Spleen (tissue), 11 donors: ENCODE data around the gene YTHDC2. TPM values are rescaled to one million over a fixed set of nuclear protein-coding genes. Genes with fewer than 3 reads are reported as not detected.

Source experiments
- DNase-seq: peaks from one replicate; pipeline ENCODE4 v3.0.0-alpha.2; 2020
- H3K27ac ChIP-seq, 8 donors: fragments of 200-600 bp; sonication (generic) in 7 of 8; 1 replicate in 4 of 8; 2 replicates in 4 of 8; pipeline versions ENCODE4 v1.5.0 to v1.8.0; 2016 to 2021; ENCODE audit warnings: inconsistent platforms in 4 of 8, mild to moderate bottlenecking in 4 of 8, moderate library complexity in 1 of 8
- H3K27me3 ChIP-seq, 7 donors: fragments of 200-600 bp; sonication (generic) in 6 of 7; replicated peaks in 1 of 7; 1 replicate in 4 of 7; 2 replicates in 3 of 7; pipeline versions ENCODE4 v1.5.0 to v1.8.0; 2016 to 2021; ENCODE audit warnings: inconsistent platforms in 3 of 7, mild to moderate bottlenecking in 1 of 7
- H3K36me3 ChIP-seq, 6 donors: fragments of 200-600 bp; sonication (generic) in 5 of 6; 1 replicate in 4 of 6; 2 replicates in 2 of 6; pipeline versions ENCODE4 v1.5.0 to v1.8.0; 2016 to 2021; ENCODE audit warnings: inconsistent platforms in 2 of 6
- H3K4me1 ChIP-seq, 6 donors: fragments of 200-600 bp; sonication (generic) in 5 of 6; 1 replicate in 3 of 6; 2 replicates in 3 of 6; pipeline versions ENCODE4 v1.5.0 to v1.8.0; 2016 to 2021; ENCODE audit warnings: inconsistent platforms in 3 of 6
- H3K4me3 ChIP-seq, 8 donors: fragments of 200-600 bp; sonication (generic) in 7 of 8; 1 replicate in 4 of 8; 2 replicates in 4 of 8; pipeline versions ENCODE4 v1.5.0 to v1.8.0; 2016 to 2021; ENCODE audit warnings: inconsistent platforms in 4 of 8, mild to moderate bottlenecking in 4 of 8, moderate library complexity in 2 of 8
- H3K9me3 ChIP-seq, 8 donors: fragments of 200-600 bp; sonication (generic) in 7 of 8; 1 replicate in 4 of 8; 2 replicates in 4 of 8; pipeline versions ENCODE4 v1.5.0 to v1.8.0; 2016 to 2021; ENCODE audit warnings: inconsistent platforms in 4 of 8
- POLR2A ChIP-seq, 3 donors: fragments of 450-650 bp; IDR thresholded peaks; one replicate each; pipeline ENCODE4 v1.5.1; 2017; ENCODE audit warnings: antibody characterized with exemption in 3 of 3, mild to moderate bottlenecking in 1 of 3
- POLR2AphosphoS5 ChIP-seq, 3 donors: sonication (generic); formaldehyde crosslinking; IDR thresholded peaks; one replicate each; pipeline ENCODE4 v1.5.1; 2017; ENCODE audit warnings: antibody characterized with exemption in 3 of 3
- WGBS, 5 donors: extraction: QIAGEN DNeasy Blood & Tissue Kit in 3 of 5; methylation state at CpG; one replicate each; pipeline versions ENCODE4 v1.1.5 to v1.1.7; 2013 to 2018; 5-methylcytosine and 5-hydroxymethylcytosine counted together
- intact Hi-C: fragments of 100-400 bp; cut with DNase I; formaldehyde crosslinking; loops from one replicate; pipeline ENCODE4 v1.15.0; 2023; ENCODE audit warnings: low total_unique reads
- polyA plus RNA-seq, 3 donors: library from polyadenylated mRNA; stranded (reverse); fragments of 200-250 nt; gene quantifications; one replicate each; pipeline ENCODE4 v1.2.1, GENCODE V29; 2013
- total RNA-seq, 7 donors: library from RNA; depleted of rRNA in 3 of 7; stranded (reverse); fragments of >200 nt in 3 of 7; fragmentation: NEBNext Ultra II Directional in 4 of 7; extraction: Animal tissue kit (Norgen Biotek cat#: 25700) in 4 of 7; gene quantifications; one replicate each; pipeline versions ENCODE4 v1.1.0 to v1.2.1, GENCODE V29; 2016 to 2021
- TF ChIP-seq, protein P1 (sequence below), 11 experiments: fragments of 200-600 bp in 7 of 11; fragments of 450-650 bp in 4 of 11; sonication (generic) in 4 of 11; IDR thresholded peaks in 8 of 11; conservative IDR thresholded peaks in 3 of 11; 1 replicate in 7 of 11; 2 replicates in 4 of 11; pipeline versions ENCODE4 v1.4.0 to v1.8.0; 2016 to 2021; ENCODE audit warnings: antibody characterized with exemption in 11 of 11, inconsistent platforms in 4 of 11, mild to moderate bottlenecking in 1 of 11
- donor health status: healthy with polysubstance abuse.
- donor health status: DM: no; HTN: no; CAD: no; lungs with moderate emphysema.
- donor health status: DM: no; HTN: no; CAD: no.
- donor health status: Bipolar disorder and iron deficiency.
- donor health status: healthy.
- donor health status: DM: no; HTN: no; CAD: no.
- donor health status: DM: yes; HTN: yes; CAD: no.

YTHDC2 gene
- total and polyA plus RNA-seq, 10 donors, result 9.3 to 52.2 (median 33.8) TPM

DNA sequence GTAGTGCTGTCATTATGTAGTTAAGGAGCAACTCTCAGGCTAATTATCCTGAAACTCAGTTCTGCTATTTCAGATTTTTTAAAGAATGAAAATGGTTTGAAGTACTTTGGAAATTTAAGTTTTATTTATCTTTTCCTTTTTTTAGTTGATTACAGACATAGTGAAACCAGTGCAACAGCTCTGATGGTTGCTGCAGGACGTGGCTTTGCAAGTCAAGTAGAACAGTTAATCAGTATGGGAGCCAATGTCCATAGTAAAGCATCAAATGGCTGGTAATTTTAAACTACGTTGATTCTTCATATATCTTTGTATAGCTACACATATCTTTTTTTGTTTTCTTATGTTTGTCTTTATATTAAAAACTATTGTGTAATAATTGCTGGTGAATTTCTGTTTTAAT, 34.9 kb downstream of the YTHDC2 start:
- intact Hi-C loops, result no loop called here
- no peak for DNase-seq
- H3K9me3 ChIP-seq, result no peaks in the 10 kb centered on the region
- H3K27me3 ChIP-seq, result no peaks in the 10 kb centered on the region
- H3K36me3 ChIP-seq, result peaks cover 7 to 96% (median 44%) of the 10 kb centered on the region in 6 donors
- TF ChIP-seq POLR2AphosphoS5 (IDR thresholded peaks at IDR 0.05) (no peak), POLR2A (IDR thresholded peaks at IDR 0.05) (no peak)
- TF ChIP-seq, protein P1, sequence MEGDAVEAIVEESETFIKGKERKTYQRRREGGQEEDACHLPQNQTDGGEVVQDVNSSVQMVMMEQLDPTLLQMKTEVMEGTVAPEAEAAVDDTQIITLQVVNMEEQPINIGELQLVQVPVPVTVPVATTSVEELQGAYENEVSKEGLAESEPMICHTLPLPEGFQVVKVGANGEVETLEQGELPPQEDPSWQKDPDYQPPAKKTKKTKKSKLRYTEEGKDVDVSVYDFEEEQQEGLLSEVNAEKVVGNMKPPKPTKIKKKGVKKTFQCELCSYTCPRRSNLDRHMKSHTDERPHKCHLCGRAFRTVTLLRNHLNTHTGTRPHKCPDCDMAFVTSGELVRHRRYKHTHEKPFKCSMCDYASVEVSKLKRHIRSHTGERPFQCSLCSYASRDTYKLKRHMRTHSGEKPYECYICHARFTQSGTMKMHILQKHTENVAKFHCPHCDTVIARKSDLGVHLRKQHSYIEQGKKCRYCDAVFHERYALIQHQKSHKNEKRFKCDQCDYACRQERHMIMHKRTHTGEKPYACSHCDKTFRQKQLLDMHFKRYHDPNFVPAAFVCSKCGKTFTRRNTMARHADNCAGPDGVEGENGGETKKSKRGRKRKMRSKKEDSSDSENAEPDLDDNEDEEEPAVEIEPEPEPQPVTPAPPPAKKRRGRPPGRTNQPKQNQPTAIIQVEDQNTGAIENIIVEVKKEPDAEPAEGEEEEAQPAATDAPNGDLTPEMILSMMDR (IDR thresholded peaks at IDR 0.05 in 8 of 11, conservative IDR thresholded peaks at IDR 0.05 in 3 of 11), result no peak
- H3K4me3 ChIP-seq, result no peak overlapping the region
- WGBS, 5 donors, result 60 to 93% (median 72%) methylated on average over 2 of the region's 2 CpGs
- no peak overlapping the region for H3K27ac ChIP-seq
- H3K4me1 ChIP-seq, result no peaks in the 10 kb centered on the region

DNA sequence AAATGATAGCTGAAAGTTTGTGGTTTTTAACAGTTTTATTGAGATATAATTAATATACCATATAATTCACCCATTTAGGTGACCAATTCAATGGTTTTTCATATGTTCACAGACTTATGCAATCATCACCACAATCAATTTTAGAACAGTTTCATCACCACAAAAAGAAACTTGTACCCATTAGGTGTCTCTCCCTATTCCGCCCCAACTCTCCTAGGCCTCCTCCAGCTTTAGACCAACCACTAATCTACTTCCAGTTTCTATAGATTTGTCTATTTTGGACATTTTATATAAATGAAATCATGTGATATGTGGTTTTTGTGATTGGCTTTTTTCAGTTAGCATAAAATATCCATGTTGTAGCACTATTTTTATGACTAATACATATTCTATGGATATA, 38.6 kb downstream of the YTHDC2 start:
- WGBS, 5 donors, result 92 to 100% (median 96%) methylated on average over 1 of the region's 1 CpG
- H3K27me3 ChIP-seq, result no peaks in the 10 kb centered on the region
- no peak overlapping the region for H3K27ac ChIP-seq
- intact Hi-C loops, result no loop called here
- no peak overlapping the region for H3K4me3 ChIP-seq
- DNase-seq, result no peak
- H3K4me1 ChIP-seq, result no peaks in the 10 kb centered on the region
- TF ChIP-seq, protein P1 (IDR thresholded peaks at IDR 0.05 in 8 of 11, conservative IDR thresholded peaks at IDR 0.05 in 3 of 11), result no peak
- TF ChIP-seq POLR2AphosphoS5 (IDR thresholded peaks at IDR 0.05) (no peak), POLR2A (IDR thresholded peaks at IDR 0.05) (no peak)
- H3K9me3 ChIP-seq, result no peaks in the 10 kb centered on the region
- H3K36me3 ChIP-seq, result peaks cover 7 to 100% (median 55%) of the 10 kb centered on the region in 6 donors

DNA sequence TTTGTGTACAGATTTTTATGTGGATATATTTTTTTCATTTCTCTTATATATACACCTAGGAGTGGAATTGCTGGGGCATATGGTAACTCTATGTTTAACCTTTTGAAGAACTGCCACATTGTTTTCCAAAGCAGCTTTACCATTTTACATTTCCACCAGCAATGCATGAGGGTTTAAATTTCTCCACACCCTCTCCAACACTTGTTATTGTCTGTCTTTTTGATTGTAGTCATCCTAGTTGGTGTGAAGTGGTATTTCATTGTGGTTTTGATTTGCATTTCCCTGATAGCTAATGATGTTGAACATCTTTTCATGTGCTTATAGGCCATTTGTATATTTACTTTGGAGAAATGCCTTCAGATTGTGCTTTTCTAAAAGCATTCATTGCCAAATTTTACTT, 39.1 kb downstream of the YTHDC2 start:
- no peak for DNase-seq
- H3K36me3 ChIP-seq, result peaks cover 7 to 100% (median 53%) of the 10 kb centered on the region in 6 donors
- intact Hi-C loops, result no loop called here

DNA sequence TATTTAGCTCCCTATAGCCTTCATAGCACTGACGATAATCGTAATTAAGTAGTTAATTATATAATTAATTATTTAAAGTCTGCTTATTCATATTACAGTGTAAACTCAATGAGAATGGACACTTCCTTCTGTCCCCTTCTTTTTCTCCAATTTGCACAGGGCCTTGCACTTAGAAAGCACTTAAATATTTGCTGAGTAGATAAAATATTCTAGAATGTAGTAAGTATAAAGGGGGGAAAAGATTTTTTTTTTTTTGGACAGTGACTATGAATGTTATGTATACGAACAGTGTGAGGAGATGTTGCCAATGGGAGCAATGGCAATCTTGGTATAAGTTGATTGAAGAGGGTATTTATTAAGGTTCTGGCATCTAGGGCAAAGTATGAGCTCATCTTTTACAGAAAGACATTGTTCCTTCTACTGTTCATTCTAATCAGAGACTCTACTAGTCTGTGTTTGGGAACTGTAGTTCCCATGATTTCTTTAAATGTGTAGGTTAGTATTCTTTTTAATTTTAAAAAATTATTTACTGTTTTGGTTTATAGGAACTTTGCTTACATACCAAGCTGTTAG, 49.4 kb downstream of the YTHDC2 start:
- WGBS, 5 donors, result 95 to 99% (median 99%) methylated on average over 3 of the region's 3 CpGs
- intact Hi-C loops, result no loop called here
- H3K36me3 ChIP-seq, result peaks cover 0 to 100% (median 61%) of the 10 kb centered on the region in 6 donors

More for the DNA sequence above, 39.1 kb downstream of the YTHDC2 start:
- TF ChIP-seq POLR2AphosphoS5 (IDR thresholded peaks at IDR 0.05), result no peak
- TF ChIP-seq, protein P1 (IDR thresholded peaks at IDR 0.05 in 8 of 11, conservative IDR thresholded peaks at IDR 0.05 in 3 of 11), result no peak
- TF ChIP-seq POLR2A (IDR thresholded peaks at IDR 0.05), result no peak
- no peaks in the 10 kb centered on the region for H3K9me3 ChIP-seq
- H3K27me3 ChIP-seq, result no peaks in the 10 kb centered on the region
- no peaks in the 10 kb centered on the region for H3K4me1 ChIP-seq
- H3K27ac ChIP-seq, result no peak overlapping the region
- H3K4me3 ChIP-seq, result no peak overlapping the region

More for the DNA sequence above, 49.4 kb downstream of the YTHDC2 start:
- Histone ChIP-seq H3K4me1 (no peaks in the 10 kb centered on the region), H3K4me3 (no peak overlapping the region), H3K27me3 (no peaks in the 10 kb centered on the region), H3K9me3 (no peaks in the 10 kb centered on the region), H3K27ac (no peak overlapping the region)
- TF ChIP-seq POLR2AphosphoS5 (IDR thresholded peaks at IDR 0.05) (no peak), POLR2A (IDR thresholded peaks at IDR 0.05) (no peak)
- TF ChIP-seq, protein P1 (IDR thresholded peaks at IDR 0.05 in 8 of 11, conservative IDR thresholded peaks at IDR 0.05 in 3 of 11), result no peak
- no peak for DNase-seq
